GM18498 (cell line): ENCODE measurements around the gene NPIPB4.
"Not testable (repeated sequence)": the region's sequence is repeated elsewhere in the genome, so short reads cannot be mapped to it uniquely, and the experiment has no call there.

Experiments used
- ATAC-seq: cut with Tn5 transposase; IDR thresholded peaks from one replicate; pipeline ENCODE4 v1.9.1; 2021; ENCODE audit warnings: mild to moderate bottlenecking, moderate library complexity; ENCODE audit not compliant: unreplicated experiment

Gene NPIPB4

GRCh38 chr16:21857656-21858055 is at the start of gene NPIPB4:
NPIPB4 (minus strand) TSS chr16:21857756; CDS start chr16:21857378, 378 bp downstream.
- ATAC-seq, result not testable (repeated sequence)

DNA sequence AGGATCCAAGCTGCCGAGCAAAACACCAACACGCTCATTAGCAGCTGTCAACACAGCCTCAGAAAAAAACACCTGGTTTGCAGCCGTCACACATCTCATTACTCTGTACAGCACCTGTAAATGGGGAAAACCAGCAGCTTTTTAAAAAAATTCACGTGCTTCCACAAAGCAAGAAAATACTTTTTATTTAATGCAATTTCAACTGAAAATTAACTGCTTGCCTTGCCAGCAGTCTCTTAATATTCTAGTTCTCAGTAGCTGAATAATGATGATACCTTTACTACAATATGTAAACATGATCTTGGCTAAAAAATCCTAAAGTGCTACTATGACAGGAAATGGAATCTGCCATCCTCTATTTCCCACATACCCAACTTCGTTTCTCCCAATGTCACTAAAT is 41.4 kb upstream of the NPIPB4 start:
- not testable (repeated sequence) for ATAC-seq

- ATAC-seq, result not testable (repeated sequence)
Observed at GRCh38 chr16:21881988-21882387, 24.4 kb upstream of the NPIPB4 start.

- not testable (repeated sequence) for ATAC-seq
Observed at GRCh38 chr16:21837186-21837585, 20.4 kb downstream of the NPIPB4 start.

GRCh38 chr16:21836334-21836733 is 21.2 kb downstream of the NPIPB4 start:
- ATAC-seq, result not testable (repeated sequence)

DNA sequence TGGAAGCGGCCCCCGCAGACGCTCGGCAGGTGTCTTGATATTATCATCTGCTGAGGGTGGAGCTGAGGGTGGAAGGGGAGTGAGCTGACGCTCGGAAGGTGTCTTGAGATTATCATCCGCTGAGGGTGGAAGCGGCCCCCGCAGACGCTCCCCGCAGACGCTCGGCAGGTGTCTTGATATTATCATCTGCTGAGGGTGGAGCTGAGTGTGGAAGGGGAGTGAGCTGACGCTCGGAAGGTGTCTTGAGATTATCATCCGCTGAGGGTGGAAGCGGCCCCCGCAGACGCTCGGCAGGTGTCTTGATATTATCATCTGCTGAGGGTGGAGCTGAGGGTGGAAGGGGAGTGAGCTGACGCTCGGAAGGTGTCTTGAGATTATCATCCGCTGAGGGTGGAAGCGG is 21.8 kb downstream of the NPIPB4 start:
- ATAC-seq, result not testable (repeated sequence)

DNA sequence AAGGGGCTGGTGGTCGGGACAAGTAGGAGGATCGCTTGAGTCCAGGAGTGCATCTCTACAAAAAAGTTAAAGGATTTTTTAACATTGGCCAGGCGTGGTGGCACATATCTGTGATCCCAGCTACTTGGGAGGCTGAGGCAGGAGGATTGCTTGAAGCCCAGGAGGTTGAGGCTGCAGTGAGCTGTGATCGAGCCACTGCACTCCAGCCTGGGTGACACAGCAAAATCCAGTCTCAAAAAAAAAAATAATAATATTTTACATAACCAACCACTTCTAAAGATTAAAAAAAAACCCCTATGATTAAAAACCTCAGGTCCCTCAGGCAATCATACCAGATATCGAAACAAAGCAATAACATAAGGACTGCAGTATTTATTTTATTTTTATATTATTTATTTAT is 23.3 kb downstream of the NPIPB4 start:
- not testable (repeated sequence) for ATAC-seq

GRCh38 chr16:21829929-21830328 is 27.6 kb downstream of the NPIPB4 start:
- ATAC-seq, result not testable (repeated sequence)

DNA sequence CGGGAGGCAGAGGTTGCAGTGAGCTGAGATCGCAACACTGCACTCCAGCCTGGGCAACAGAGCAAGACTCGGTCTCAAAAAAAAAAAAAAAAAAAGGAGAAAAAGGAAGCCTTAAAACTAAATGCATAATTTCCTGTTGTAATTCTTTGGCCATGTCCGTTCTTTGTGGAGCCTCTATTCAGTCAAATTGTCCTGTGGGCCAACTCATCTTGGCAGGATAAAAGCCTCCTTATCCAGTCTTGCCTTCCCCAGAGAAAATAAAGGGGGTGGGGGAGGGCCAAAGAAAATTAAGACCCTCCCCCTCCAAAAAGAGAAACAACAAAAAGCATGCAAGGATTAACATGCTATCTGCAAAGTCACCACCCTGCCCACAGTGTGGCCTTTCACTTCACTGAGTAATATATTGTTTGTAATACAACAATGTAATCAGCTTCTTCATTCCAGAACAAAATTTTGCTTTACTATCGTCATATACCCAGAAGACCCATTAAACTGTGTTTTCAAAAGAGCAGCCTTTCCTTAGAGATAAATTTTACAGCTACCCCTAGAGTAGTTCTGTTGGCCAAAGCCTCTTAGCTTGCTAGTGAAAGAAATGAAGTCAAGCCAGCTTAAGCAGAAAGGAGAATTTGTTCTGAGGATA is 31.4 kb downstream of the NPIPB4 start:
- not testable (repeated sequence) for ATAC-seq

- ATAC-seq, result not testable (repeated sequence)
Observed at GRCh38 chr16:21825526-21825925, 32.0 kb downstream of the NPIPB4 start.

DNA sequence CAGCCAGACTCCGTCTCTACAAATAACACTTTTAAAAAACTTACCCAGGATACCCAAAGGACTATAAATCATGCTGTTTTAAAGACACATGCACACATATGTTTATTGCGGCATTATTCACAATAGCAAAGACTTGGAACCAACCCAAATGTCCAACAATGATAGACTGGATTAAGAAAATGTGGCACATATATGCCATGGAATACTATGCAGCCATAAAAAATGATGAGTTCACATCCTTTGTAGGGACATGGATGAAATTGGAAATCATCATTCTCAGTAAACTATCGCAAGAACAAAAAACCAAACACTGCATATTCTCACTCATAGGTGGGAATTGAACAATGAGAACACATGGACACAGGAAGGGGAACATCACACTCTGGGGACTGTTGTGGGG is 34.3 kb downstream of the NPIPB4 start:
- not testable (repeated sequence) for ATAC-seq

DNA sequence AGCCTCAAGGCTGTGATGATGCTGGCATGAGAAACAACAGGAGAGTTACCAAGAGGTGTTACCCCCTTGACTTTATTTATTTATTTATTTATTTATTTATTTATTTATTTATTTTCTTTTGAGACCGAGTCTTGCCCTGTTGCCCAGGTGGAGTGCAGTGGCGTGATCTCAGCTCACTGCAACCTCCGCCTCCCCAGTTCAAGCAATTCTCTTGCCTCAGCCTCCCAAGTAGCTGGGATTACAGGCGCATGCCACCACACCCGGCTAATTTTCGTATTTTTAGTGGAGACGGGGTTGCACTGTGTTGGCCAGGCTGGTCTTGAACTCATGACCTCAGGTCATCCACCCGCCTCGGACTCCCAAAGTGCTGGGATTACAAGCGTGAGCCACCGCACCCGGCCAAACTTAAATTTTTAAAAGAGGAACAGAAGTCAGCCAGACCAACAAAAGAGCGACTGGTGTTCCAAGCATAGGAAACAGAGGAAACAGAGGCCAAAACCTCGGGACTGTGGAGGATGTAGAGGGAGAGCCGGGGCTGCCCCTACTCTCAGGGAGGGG is 36.6 kb downstream of the NPIPB4 start:
- not testable (repeated sequence) for ATAC-seq

GRCh38 chr16:21820028-21820907 is 37.3 kb downstream of the NPIPB4 start:
- peak; percentile 99 for ATAC-seq

DNA sequence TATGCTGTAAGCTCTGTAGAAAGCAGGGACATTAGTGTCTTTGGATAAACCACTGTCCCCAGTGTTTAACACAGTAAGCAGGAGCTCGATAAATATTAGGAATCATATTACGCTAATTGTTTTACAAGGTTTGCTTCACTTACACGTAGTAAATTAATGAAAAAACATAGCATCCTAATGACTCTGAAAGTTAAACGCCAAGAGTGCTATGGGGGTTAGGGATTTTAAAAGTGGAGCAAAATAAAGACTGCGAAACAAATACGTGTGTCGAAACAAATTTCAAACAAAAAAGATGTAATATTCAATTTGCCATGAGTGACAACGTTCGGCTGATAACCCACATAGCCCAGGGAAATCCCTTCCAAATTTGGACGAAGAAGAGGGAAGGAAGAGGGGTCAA is 37.9 kb downstream of the NPIPB4 start:
- not testable (repeated sequence) for ATAC-seq

DNA sequence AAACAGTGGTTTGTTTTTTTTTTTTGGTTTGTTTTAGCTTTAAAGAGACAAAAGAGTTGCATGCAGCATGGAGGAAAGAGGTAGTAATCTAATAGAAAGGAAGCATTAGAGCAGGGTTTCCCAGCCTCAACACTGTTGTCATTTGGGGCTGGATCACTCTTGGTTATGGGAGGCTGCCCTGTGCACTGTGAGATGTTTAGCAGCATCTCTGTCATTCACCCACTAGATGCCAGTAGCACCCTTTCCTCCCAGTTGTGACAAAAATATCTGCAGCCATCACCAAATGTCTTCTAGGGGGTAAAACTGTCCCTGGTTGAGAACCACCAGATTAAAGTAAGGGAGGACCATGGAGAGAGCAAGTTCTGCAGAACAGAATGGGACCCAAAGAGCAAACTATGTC is 40.5 kb downstream of the NPIPB4 start:
- not testable (repeated sequence) for ATAC-seq

DNA sequence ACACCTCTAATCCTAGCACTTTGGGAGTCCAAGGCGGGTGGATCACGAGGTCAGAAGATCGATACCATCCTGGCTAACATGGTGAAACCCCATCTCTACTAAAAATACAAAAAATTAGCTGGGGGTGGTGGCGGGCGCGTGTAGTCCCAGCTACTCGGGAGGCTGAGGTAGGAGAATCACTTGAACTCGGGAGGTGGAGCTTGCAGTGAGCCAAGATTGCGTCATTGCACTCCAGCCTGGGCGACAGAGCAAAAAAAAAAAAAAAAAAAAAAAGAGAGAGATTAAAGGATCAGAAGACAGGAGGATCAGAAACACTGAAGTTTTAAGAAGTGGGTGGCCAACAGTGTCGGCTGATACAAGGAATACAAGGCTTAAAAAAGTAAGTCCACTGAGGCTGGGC is 41.9 kb downstream of the NPIPB4 start:
- ATAC-seq, result not testable (repeated sequence)

GRCh38 chr16:21802375-21802663 is 55.2 kb downstream of the NPIPB4 start:
- ATAC-seq, result not testable (repeated sequence)

DNA sequence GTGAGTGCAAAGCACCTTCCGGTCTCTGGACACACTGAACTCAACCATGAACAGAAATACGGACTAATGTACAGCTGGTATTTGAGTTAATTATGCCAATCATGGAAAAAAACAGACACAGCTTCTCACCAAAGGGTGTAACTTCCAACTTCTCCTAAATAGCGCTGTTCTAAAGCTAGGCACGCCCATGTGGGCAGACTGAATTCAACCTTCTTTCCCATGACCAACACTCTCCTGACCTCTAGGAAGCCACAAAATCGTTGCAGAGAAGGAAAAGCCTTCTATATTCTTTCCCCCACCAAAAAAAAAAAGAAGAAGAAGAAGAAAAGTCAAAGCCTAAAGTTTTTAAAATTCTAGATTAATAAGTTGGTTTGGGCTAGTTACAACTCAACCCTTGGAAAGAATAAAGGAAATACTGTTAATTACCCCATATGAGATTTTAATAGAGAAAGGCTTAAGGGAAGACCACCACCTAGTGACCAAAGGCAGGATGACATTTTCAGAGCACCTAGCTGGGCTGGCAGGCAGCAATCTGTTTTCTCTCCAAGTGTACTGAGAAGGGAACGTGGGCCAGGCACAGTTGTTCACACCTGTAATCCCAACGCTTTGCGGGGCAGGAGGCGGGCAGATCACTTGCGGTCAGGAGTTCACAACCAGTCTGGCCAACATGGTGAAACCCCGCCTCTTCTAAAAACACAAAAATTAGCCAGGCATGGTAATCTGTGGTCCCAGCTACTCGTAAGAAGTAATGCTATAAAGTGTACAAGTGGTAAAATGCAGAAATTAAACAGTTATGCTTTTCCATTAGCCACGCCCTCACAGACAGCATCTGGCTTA is 55.8 kb downstream of the NPIPB4 start:
- not testable (repeated sequence) for ATAC-seq

DNA sequence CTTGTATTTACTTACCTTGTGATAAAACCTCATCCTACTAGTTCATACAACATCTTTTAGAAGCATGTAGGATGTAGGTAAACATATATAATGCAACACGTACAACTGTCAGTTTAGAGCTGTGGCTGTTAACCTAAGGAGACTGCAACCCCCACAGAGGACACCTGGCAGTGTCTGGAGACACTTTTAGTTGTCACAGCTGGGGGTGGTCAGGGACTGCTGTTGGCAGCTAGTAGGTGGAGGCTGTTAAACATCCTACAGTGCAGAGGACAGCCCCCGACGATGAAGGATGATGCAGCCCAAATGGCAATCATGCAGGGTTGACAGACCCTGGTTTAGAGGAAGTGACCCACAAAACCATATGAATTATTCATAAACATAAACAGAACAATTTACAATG is 59.0 kb downstream of the NPIPB4 start:
- ATAC-seq, result not testable (repeated sequence)

DNA sequence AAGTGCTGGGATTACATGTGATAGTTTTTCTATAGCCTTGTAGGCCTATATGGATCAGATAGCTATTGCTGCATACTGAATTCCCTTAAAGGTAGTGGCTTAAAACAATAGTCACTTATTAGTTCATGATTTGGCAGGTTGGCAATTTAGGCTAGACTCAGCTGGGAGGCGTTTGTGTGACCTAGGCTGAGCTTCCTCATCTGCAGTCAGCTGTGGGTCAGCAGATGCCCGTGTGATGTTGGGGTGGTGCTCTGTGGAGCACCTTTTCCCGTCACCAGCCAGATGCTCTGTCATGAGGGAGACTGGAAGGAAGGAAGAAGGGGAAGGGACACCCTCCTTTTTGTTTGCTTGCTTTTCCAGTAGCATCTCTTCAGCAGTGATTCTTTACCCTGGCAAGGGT is 64.2 kb downstream of the NPIPB4 start:
- ATAC-seq, result not testable (repeated sequence)

- ATAC-seq, result not testable (repeated sequence)
Observed at GRCh38 chr16:21790506-21790905, 67.0 kb downstream of the NPIPB4 start.
